ENCODE results near the gene ATRNL1.
"Not testable (repeated sequence)": the region's sequence is repeated elsewhere in the genome, so short reads cannot be mapped to it uniquely, and the experiment has no call there.

ATRNL1 gene

GRCh38 chr10:115398026-115398425, 304.9 kb downstream of the ATRNL1 start:
- H3K4me3 ChIP-seq = no peak overlapping the region
- H3K27ac ChIP-seq = no peak overlapping the region

GRCh38 chr10:115402699-115403098, 309.5 kb downstream of the ATRNL1 start:
- no peak overlapping the region for H3K27ac ChIP-seq
- no peak overlapping the region for H3K4me3 ChIP-seq

GRCh38 chr10:115405838-115406237, 312.7 kb downstream of the ATRNL1 start:
- not testable (repeated sequence) for H3K4me3 ChIP-seq, H3K27ac ChIP-seq

GRCh38 chr10:115409347-115409746, 316.2 kb downstream of the ATRNL1 start:
- H3K27ac ChIP-seq = no peak overlapping the region

GRCh38 chr10:115417585-115418265, 324.6 kb downstream of the ATRNL1 start:
- no peak overlapping the region for H3K4me3 ChIP-seq
- no peak overlapping the region for H3K27ac ChIP-seq

More at GRCh38 chr10:115409347-115409746, 316.2 kb downstream of the ATRNL1 start:
- no peak overlapping the region for H3K4me3 ChIP-seq

GRCh38 chr10:115422624-115423023, 329.5 kb downstream of the ATRNL1 start:
- H3K27ac ChIP-seq = no peak overlapping the region
- no peak overlapping the region for H3K4me3 ChIP-seq

GRCh38 chr10:115427611-115428010, 334.4 kb downstream of the ATRNL1 start:
- no peak overlapping the region for H3K4me3 ChIP-seq
- H3K27ac ChIP-seq = no peak overlapping the region

- Histone ChIP-seq H3K4me3 (no peak overlapping the region), H3K27ac (no peak overlapping the region)
These were observed 339.1 kb downstream of the ATRNL1 start for GRCh38 chr10:115432188-115432819.

- Histone ChIP-seq H3K4me3 (no peak overlapping the region), H3K27ac (no peak overlapping the region)
These were observed 343.8 kb downstream of the ATRNL1 start for GRCh38 chr10:115436999-115437398.

GRCh38 chr10:115441907-115442545, 348.9 kb downstream of the ATRNL1 start:
- Histone ChIP-seq H3K27ac (no peak overlapping the region), H3K4me3 (no peak overlapping the region)

GRCh38 chr10:115456812-115457211, 363.6 kb downstream of the ATRNL1 start:
- no peak overlapping the region for H3K4me3 ChIP-seq
- H3K27ac ChIP-seq = no peak overlapping the region

GRCh38 chr10:115483294-115483693, 390.1 kb downstream of the ATRNL1 start:
- no peak overlapping the region for H3K27ac ChIP-seq

GRCh38 chr10:115491526-115492140, 398.5 kb downstream of the ATRNL1 start:
- Histone ChIP-seq H3K27ac (no peak overlapping the region), H3K4me3 (no peak overlapping the region)

More at GRCh38 chr10:115483294-115483693, 390.1 kb downstream of the ATRNL1 start:
- no peak overlapping the region for H3K4me3 ChIP-seq

GRCh38 chr10:115503546-115503945, 410.4 kb downstream of the ATRNL1 start:
- H3K27ac ChIP-seq = no peak overlapping the region
- H3K4me3 ChIP-seq = no peak overlapping the region

GRCh38 chr10:115514895-115515294, 421.7 kb downstream of the ATRNL1 start:
- Histone ChIP-seq H3K27ac (no peak overlapping the region), H3K4me3 (no peak overlapping the region)

- Histone ChIP-seq H3K4me3 (no peak overlapping the region), H3K27ac (no peak overlapping the region)
These were observed 432.0 kb downstream of the ATRNL1 start for GRCh38 chr10:115525141-115525540.

GRCh38 chr10:115527682-115528081, 434.5 kb downstream of the ATRNL1 start:
- H3K4me3 ChIP-seq, H3K27ac ChIP-seq: not testable (repeated sequence)

GRCh38 chr10:115536401-115536800, 443.2 kb downstream of the ATRNL1 start:
- H3K27ac ChIP-seq, H3K4me3 ChIP-seq: not testable (repeated sequence)

GRCh38 chr10:115539142-115539762, 446.1 kb downstream of the ATRNL1 start:
- no peak overlapping the region for H3K27ac ChIP-seq
- H3K4me3 ChIP-seq = no peak overlapping the region

GRCh38 chr10:115555887-115556402, 462.8 kb downstream of the ATRNL1 start:
- H3K27ac ChIP-seq = no peak overlapping the region
- no peak overlapping the region for H3K4me3 ChIP-seq
